Measurements from ENCODE around the gene ZBTB16.

DNA sequence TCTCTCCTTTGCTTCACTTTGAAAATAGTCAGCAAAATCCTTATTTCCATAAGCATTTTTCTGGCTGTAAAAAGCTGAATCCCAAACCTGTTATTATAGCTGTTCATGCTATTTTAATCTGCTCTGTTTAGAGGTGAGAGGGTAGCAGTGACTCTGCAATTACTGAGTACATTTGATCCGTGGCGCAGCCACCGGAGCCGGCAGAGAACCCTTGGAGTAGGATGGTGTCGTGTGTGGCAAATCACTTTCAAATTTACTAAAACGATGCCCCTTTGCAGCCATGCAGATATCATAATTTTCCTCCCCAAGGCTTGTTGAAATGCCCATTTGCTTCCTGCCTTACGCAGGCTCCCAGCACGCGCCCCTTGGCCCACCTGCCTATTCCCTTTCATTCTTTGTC lies 69.6 kb downstream of the ZBTB16 start:
- TF ChIP-seq CTCF (conservative IDR thresholded peaks at IDR 0.05; ENCODE audit: low read depth, low read length) (no peak), POLR2A (IDR thresholded peaks at IDR 0.05; ENCODE audit: low read depth, low read length) (no peak), BHLHE40 (IDR thresholded peaks at IDR 0.05; ENCODE audit: low read depth, low read length) (no peak)

All from IMR-90 (cell line).